Measurements from ENCODE around the gene ARMC7. TPM values are rescaled to one million over a fixed set of nuclear protein-coding genes. Genes with fewer than 3 reads are reported as not detected.

Gene ARMC7
- total and polyA plus RNA-seq, 10 of the 15 experiments (the other 5 are each of a cell fraction or from before 2014, with no cell fraction given) = 1.5 to 19.8 (median 6.3) TPM

- H3K79me2 ChIP-seq (ENCODE audit: control insufficient read depth, insufficient read depth, low read length) = peaks cover 63% of the 10 kb centered on the region
- H3K36me3 ChIP-seq (ENCODE audit: control insufficient read depth in 2 of 2, insufficient read depth in 2 of 2, low read length in 1 of 2) = peaks cover 6 to 11% of the 10 kb centered on the region in 2 experiments; a peak in 3 of 4 replicates
- ChIA-PET CTCF (interaction anchor here (1.8 kb wide), 1 partner anchor 20 kb away, joined by 5 read pairs; the partner anchor contains the start of gene NT5C), POLR2A (interaction anchor here (0.7 to 1.2 kb wide), 3 partner anchors 15 to 53 kb away, joined by 3 read pairs; partner anchors contain the start of gene NT5C), SMC1A (ENCODE audit: uncharacterized antibody, unreplicated experiment) (interaction anchor here (1.1 kb wide), 2 partner anchors 38 to 50 kb away, joined by 3 to 4 read pairs; no protein-coding TSS in a partner anchor), RAD21 (ENCODE audit: unreplicated experiment) (interaction anchor here (0.7 kb wide), 1 partner anchor 119 kb away, joined by 3 read pairs; the partner anchor contains the start of gene MIF4GD)
- TF ChIP-seq, protein P1, sequence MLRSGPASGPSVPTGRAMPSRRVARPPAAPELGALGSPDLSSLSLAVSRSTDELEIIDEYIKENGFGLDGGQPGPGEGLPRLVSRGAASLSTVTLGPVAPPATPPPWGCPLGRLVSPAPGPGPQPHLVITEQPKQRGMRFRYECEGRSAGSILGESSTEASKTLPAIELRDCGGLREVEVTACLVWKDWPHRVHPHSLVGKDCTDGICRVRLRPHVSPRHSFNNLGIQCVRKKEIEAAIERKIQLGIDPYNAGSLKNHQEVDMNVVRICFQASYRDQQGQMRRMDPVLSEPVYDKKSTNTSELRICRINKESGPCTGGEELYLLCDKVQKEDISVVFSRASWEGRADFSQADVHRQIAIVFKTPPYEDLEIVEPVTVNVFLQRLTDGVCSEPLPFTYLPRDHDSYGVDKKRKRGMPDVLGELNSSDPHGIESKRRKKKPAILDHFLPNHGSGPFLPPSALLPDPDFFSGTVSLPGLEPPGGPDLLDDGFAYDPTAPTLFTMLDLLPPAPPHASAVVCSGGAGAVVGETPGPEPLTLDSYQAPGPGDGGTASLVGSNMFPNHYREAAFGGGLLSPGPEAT (IDR thresholded peaks at IDR 0.05; ENCODE audit: low read depth) = no peak
- TF ChIP-seq, protein P2, sequence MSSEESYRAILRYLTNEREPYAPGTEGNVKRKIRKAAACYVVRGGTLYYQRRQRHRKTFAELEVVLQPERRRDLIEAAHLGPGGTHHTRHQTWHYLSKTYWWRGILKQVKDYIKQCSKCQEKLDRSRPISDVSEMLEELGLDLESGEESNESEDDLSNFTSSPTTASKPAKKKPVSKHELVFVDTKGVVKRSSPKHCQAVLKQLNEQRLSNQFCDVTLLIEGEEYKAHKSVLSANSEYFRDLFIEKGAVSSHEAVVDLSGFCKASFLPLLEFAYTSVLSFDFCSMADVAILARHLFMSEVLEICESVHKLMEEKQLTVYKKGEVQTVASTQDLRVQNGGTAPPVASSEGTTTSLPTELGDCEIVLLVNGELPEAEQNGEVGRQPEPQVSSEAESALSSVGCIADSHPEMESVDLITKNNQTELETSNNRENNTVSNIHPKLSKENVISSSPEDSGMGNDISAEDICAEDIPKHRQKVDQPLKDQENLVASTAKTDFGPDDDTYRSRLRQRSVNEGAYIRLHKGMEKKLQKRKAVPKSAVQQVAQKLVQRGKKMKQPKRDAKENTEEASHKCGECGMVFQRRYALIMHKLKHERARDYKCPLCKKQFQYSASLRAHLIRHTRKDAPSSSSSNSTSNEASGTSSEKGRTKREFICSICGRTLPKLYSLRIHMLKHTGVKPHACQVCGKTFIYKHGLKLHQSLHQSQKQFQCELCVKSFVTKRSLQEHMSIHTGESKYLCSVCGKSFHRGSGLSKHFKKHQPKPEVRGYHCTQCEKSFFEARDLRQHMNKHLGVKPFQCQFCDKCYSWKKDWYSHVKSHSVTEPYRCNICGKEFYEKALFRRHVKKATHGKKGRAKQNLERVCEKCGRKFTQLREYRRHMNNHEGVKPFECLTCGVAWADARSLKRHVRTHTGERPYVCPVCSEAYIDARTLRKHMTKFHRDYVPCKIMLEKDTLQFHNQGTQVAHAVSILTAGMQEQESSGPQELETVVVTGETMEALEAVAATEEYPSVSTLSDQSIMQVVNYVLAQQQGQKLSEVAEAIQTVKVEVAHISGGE (CRISPR knock-in tag; IDR thresholded peaks at IDR 0.05) = no peak
- TF ChIP-seq NBN (IDR thresholded peaks at IDR 0.05) (0 out of 2 replicates have a peak, but pooled peaks have one; percentile 19), EGR1 (IDR thresholded peaks at IDR 0.05; ENCODE audit: borderline replicate concordance in 1 of 2, low read depth in 2 of 2, low read length in 2 of 2) (no peak), ZSCAN29 (IDR thresholded peaks at IDR 0.05) (no peak), ASH2L (IDR thresholded peaks at IDR 0.05; ENCODE audit: borderline replicate concordance, low read depth) (no peak), ATF7 (IDR thresholded peaks at IDR 0.05; ENCODE audit: low read depth) (peak; percentile 99), ZNF207 (IDR thresholded peaks at IDR 0.05; ENCODE audit: borderline replicate concordance) (no peak), TARDBP (IDR thresholded peaks at IDR 0.05; ENCODE audit: borderline replicate concordance) (no peak), SUPT20H (IDR thresholded peaks at IDR 0.05; ENCODE audit: borderline replicate concordance, control insufficient read depth, low read depth, low read length) (no peak)
- TF ChIP-seq, protein P3, sequence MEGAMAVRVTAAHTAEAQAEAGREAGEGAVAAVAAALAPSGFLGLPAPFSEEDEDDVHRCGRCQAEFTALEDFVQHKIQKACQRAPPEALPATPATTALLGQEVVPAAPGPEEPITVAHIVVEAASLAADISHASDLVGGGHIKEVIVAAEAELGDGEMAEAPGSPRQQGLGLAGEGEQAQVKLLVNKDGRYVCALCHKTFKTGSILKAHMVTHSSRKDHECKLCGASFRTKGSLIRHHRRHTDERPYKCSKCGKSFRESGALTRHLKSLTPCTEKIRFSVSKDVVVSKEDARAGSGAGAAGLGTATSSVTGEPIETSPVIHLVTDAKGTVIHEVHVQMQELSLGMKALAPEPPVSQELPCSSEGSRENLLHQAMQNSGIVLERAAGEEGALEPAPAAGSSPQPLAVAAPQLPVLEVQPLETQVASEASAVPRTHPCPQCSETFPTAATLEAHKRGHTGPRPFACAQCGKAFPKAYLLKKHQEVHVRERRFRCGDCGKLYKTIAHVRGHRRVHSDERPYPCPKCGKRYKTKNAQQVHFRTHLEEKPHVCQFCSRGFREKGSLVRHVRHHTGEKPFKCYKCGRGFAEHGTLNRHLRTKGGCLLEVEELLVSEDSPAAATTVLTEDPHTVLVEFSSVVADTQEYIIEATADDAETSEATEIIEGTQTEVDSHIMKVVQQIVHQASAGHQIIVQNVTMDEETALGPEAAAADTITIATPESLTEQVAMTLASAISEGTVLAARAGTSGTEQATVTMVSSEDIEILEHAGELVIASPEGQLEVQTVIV (IDR thresholded peaks at IDR 0.05; ENCODE audit: borderline replicate concordance, partially characterized antibody) = no peak
- intact Hi-C loops (cut with micrococcal nuclease; ENCODE audit: unreplicated experiment) (no loop called here), in situ Hi-C loops (cut with MboI) (no loop called here)
- peak overlapping the region; percentile 89; the same call in 1 of the 2 replicates for H3K4me2 ChIP-seq (ENCODE audit: control insufficient read depth, insufficient read depth)
- BruUV-seq (replicated peaks) = no TSS peak
- H3K4me1 ChIP-seq (ENCODE audit: control insufficient read depth, insufficient read depth, low read length) = peaks cover 6% of the 10 kb centered on the region
- H3K27ac ChIP-seq (ENCODE audit: control insufficient read depth, insufficient read depth) = no peak overlapping the region
- 50% methylated on average over 5 of the region's 6 CpGs for WGBS (ENCODE audit: insufficient coverage, insufficient replicate concordance, low lambda C conversion rate, missing lambda C conversion rate)
- no peaks in the 10 kb centered on the region for H3K27me3 ChIP-seq (replicated peaks in 1 of 2; ENCODE audit: control insufficient read depth in 2 of 2, insufficient read depth in 2 of 2, low read length in 1 of 2)
- FAIRE-seq (no peak), ATAC-seq (no peak), DNase-seq (ENCODE audit: low read depth, low spot score) (no peak)
- H2AFZ ChIP-seq (ENCODE audit: control insufficient read depth, low read depth, low read length) = no peak overlapping the region
- no peaks in the 10 kb centered on the region for H3K9me3 ChIP-seq (replicated peaks; ENCODE audit: control insufficient read depth, insufficient read depth, low read length)
- peak overlapping the region; percentile 90 for H3K4me3 ChIP-seq
- no peaks in the 10 kb centered on the region for H4K20me1 ChIP-seq (ENCODE audit: control insufficient read depth, insufficient read depth)
- no peak overlapping the region for H3K9ac ChIP-seq (ENCODE audit: control insufficient read depth, insufficient read depth, low read length)
These were observed 42.2 kb downstream of the ARMC7 start for GRCh38 chr17:75151930-75152329.

All from GM12878 (cell line).